ENCODE results near the gene NDUFS2. TPM values are rescaled to one million over a fixed set of nuclear protein-coding genes. Genes with fewer than 3 reads are reported as not detected.

The NDUFS2 gene
- total and polyA plus RNA-seq, 2 of the 8 experiments (the other 6 are each of a cell fraction or from before 2014, with no cell fraction given) = 95.1 to 113 TPM

GRCh38 chr1:161199506-161200139 is 2.5 kb upstream of the NDUFS2 start:
- Histone ChIP-seq H3K79me2 (ENCODE audit: control insufficient read depth in 1 of 2, insufficient read depth in 2 of 2, low read length in 2 of 2) (peaks cover 0 to 14% of the 10 kb centered on the region in 2 experiments; a peak in 2 of 4 replicates), H3K4me2 (ENCODE audit: insufficient read depth in 1 of 2, low read depth in 2 of 2, low read length in 2 of 2) (peak overlapping the region; percentile 67 to 80), H3K4me3 (ENCODE audit: extremely low read depth in 1 of 4, insufficient read depth in 2 of 4, low read depth in 3 of 4, low read length in 4 of 4) (peak overlapping the region in 1 of 4 experiments; percentile 51; a peak in 1 of 8 replicates), H2AFZ (ENCODE audit: low read length) (no peak overlapping the region), H4K5ac (ENCODE audit: insufficient read length, low read depth, low read length) (peak overlapping the region; percentile 1), H3K4me1 (replicated peaks in 1 of 4; ENCODE audit: control insufficient read depth in 3 of 4, insufficient read depth in 4 of 4, low read length in 3 of 4) (peaks cover 23 to 54% (median 48%) of the 10 kb centered on the region in 4 experiments), H3K36me3 (ENCODE audit: control insufficient read depth in 2 of 4, insufficient read depth in 4 of 4, low read length in 3 of 4) (peaks cover 3 to 15% (median 5%) of the 10 kb centered on the region in 4 experiments; a peak in 4 of 8 replicates), H2BK15ac (ENCODE audit: low read length) (peak overlapping the region; percentile 90), H2BK120ac (replicated peaks; ENCODE audit: low read depth, low read length) (peak overlapping the region; percentile 71), H3K9ac (replicated peaks in 1 of 4; ENCODE audit: extremely low read depth in 1 of 4, low read depth in 3 of 4, low read length in 3 of 4) (no peak overlapping the region), H3K9me3 (ENCODE audit: insufficient read depth in 2 of 2, low read depth in 1 of 2, low read length in 1 of 2) (no peaks in the 10 kb centered on the region), H4K20me1 (replicated peaks in 1 of 2; ENCODE audit: control insufficient read depth in 1 of 2, insufficient read depth in 2 of 2, low read length in 2 of 2) (no peaks in the 10 kb centered on the region), H2BK12ac (ENCODE audit: low read depth, low read length) (peak overlapping the region; percentile 86), H3K27me3 (replicated peaks in 1 of 4; ENCODE audit: control insufficient read depth in 3 of 4, extremely low read depth in 1 of 4, insufficient read depth in 3 of 4, low read length in 3 of 4) (no peaks in the 10 kb centered on the region), H3K23me2 (ENCODE audit: low read depth, low read length) (peaks cover 13% of the 10 kb centered on the region), H4K91ac (replicated peaks; ENCODE audit: insufficient read length, low read length) (peak overlapping the region; percentile 91), H3K56ac (replicated peaks; ENCODE audit: insufficient read length, low read depth, low read length) (peak overlapping the region; percentile 36), H3K27ac (ENCODE audit: low read depth, low read length) (peak overlapping the region; percentile 94; the same call in 1 of the 2 replicates), H3K23ac (ENCODE audit: insufficient read length) (no peak overlapping the region), H3K4ac (replicated peaks; ENCODE audit: insufficient read length, low read depth, low read length) (peak overlapping the region; percentile 55), H2BK20ac (ENCODE audit: low read length) (peak overlapping the region; percentile 80; the same call in 1 of the 2 replicates), H2AK5ac (ENCODE audit: low read depth, low read length) (peak overlapping the region; percentile 88; the same call in 1 of the 2 replicates), H3K14ac (ENCODE audit: insufficient read length) (no peak overlapping the region), H2BK5ac (ENCODE audit: low read depth, low read length) (peak overlapping the region; percentile 75), H3K18ac (ENCODE audit: extremely low read depth, low read length) (peak overlapping the region; percentile 95), H3K79me1 (ENCODE audit: low read depth, low read length) (peaks cover 9% of the 10 kb centered on the region; the same call in 1 of the 2 replicates), H4K8ac (ENCODE audit: extremely low read depth, insufficient read depth, low read length) (no peak overlapping the region)
- TF ChIP-seq GTF2F1 (IDR thresholded peaks at IDR 0.05; ENCODE audit: borderline replicate concordance, low read depth, low read length) = no peak
- 0 out of 2 replicates have a peak, but pooled peaks have one; percentile 30 for TF ChIP-seq SUZ12 (IDR thresholded peaks at IDR 0.05; ENCODE audit: low read length)
- DNase-seq (ENCODE audit: low read depth in 1 of 2, low spot score in 2 of 2) (no peak), FAIRE-seq (no peak)
- ChIA-PET POLR2A (ENCODE audit: partially characterized antibody) (interaction anchor here (1.1 to 3.0 kb wide), 11 partner anchors 14 to 114 kb away, joined by 3 to 13 read pairs (median 5); partner anchors contain the start of genes APOA2, B4GALT3, DEDD and PPOX), CTCF (ENCODE audit: partially characterized antibody) (interaction anchor here (0.9 to 17.6 kb wide), 7 partner anchors 20 to 183 kb away, joined by 3 to 427 read pairs (median 5); partner anchors contain the start of genes APOA2, B4GALT3, FCER1G and TOMM40L)
- 46% methylated on average over 3 of the region's 5 CpGs; no CpG with 5 or more reads in 1 of the 2 experiments for WGBS, 2 experiments (ENCODE audit: extremely low coverage in 1 of 2, insufficient coverage in 1 of 2, insufficient read length in 1 of 2, insufficient replicate concordance in 2 of 2, low coverage in 1 of 2, low lambda C conversion rate in 2 of 2, missing lambda C conversion rate in 1 of 2)

Measured in H1 (cell line).